ENCODE data around the gene ADCY4. TPM values are rescaled to one million over a fixed set of nuclear protein-coding genes. Genes with fewer than 3 reads are reported as not detected.

The ADCY4 gene
- total and polyA plus RNA-seq, 2 donors (not counting 1 experiment from before 2014, with no cell fraction given), result 2.3 to 7.8 TPM

DNA sequence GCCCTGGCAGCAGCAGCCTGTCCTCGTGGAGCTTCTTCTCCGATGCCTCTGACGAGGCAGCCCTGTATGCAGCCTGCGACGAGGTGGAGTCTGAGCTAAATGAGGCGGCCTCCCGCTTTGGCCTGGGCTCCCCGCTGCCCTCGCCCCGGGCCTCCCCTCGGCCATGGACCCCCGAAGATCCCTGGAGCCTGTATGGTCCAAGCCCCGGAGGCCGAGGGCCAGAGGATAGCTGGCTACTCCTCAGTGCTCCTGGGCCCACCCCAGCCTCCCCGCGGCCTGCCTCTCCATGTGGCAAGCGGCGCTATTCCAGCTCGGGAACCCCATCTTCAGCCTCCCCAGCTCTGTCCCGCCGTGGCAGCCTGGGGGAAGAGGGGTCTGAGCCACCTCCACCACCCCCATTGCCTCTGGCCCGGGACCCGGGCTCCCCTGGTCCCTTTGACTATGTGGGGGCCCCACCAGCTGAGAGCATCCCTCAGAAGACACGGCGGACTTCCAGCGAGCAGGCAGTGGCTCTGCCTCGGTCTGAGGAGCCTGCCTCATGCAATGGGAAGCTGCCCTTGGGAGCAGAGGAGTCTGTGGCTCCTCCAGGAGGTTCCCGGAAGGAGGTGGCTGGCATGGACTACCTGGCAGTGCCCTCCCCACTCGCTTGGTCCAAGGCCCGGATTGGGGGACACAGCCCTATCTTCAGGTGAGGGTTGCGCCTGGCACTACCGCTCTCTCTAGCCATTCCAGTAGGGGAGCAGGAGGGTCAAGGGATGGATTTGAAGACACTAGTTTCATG lies 35.2 kb upstream of the ADCY4 start:
- Histone ChIP-seq H4K20me1 (ENCODE audit: control insufficient read depth, insufficient read depth, low read length, poor library complexity, severe bottlenecking) (no peaks in the 10 kb centered on the region), H3K27ac (ENCODE audit: low read length in 2 of 2) (no peak overlapping the region), H3K36me3 (replicated peaks in 1 of 2; ENCODE audit: control extremely low read depth in 1 of 2, control insufficient read depth in 1 of 2, extremely low read depth in 1 of 2, insufficient read depth in 2 of 2, low read length in 1 of 2) (no peaks in the 10 kb centered on the region), H3K9me3 (ENCODE audit: control extremely low read depth in 1 of 3, control insufficient read depth in 2 of 3, insufficient read depth in 1 of 3, low read length in 2 of 3) (no peaks in the 10 kb centered on the region), H3K9ac (ENCODE audit: low read length) (no peak overlapping the region), H3K4me2 (replicated peaks; ENCODE audit: low read depth, low read length, poor library complexity, severe bottlenecking) (no peak overlapping the region), H3K27me3 (replicated peaks in 1 of 4; ENCODE audit: control extremely low read depth in 1 of 4, control insufficient read depth in 3 of 4, insufficient read depth in 4 of 4, low read length in 3 of 4) (peaks cover 0 to 30% (median 6%) of the 10 kb centered on the region in 4 experiments), H2AFZ (ENCODE audit: insufficient read depth, low read depth, low read length, poor library complexity, severe bottlenecking) (no peak overlapping the region), H3K4me1 (ENCODE audit: control insufficient read depth in 2 of 2, insufficient read depth in 2 of 2, low read length in 2 of 2) (peaks cover 28 to 37% of the 10 kb centered on the region in 2 donors), H3K79me2 (ENCODE audit: control insufficient read depth, insufficient read depth, low read length) (no peaks in the 10 kb centered on the region), H3K4me3 (ENCODE audit: control extremely low read depth in 1 of 5, extremely low read depth in 1 of 5, insufficient read depth in 1 of 5, low read depth in 2 of 5, low read length in 4 of 5) (no peak overlapping the region)
- WGBS (ENCODE audit: insufficient coverage), result 92% methylated on average over 28 of the region's 32 CpGs
- ATAC-seq (ENCODE audit: low read depth) (no peak), DNase-seq (peak; percentile 18)
- POLR2A ChIA-PET, result interaction anchor here (0.7 to 2.2 kb wide), 3 partner anchors 49 to 61 kb away, joined by 3 to 5 read pairs (median 3); partner anchors contain the start of gene KHNYN
- peaks cover 6% of the 10 kb centered on the region for H3K27me3 Mint-ChIP-seq
- CTCF ChIA-PET, result interaction anchor here (0.5 to 2.0 kb wide), 5 partner anchors 37 to 67 kb away, joined by 3 to 10 read pairs (median 3); partner anchors contain the start of genes CBLN3 and KHNYN
- TF ChIP-seq, protein P1, sequence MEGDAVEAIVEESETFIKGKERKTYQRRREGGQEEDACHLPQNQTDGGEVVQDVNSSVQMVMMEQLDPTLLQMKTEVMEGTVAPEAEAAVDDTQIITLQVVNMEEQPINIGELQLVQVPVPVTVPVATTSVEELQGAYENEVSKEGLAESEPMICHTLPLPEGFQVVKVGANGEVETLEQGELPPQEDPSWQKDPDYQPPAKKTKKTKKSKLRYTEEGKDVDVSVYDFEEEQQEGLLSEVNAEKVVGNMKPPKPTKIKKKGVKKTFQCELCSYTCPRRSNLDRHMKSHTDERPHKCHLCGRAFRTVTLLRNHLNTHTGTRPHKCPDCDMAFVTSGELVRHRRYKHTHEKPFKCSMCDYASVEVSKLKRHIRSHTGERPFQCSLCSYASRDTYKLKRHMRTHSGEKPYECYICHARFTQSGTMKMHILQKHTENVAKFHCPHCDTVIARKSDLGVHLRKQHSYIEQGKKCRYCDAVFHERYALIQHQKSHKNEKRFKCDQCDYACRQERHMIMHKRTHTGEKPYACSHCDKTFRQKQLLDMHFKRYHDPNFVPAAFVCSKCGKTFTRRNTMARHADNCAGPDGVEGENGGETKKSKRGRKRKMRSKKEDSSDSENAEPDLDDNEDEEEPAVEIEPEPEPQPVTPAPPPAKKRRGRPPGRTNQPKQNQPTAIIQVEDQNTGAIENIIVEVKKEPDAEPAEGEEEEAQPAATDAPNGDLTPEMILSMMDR (IDR thresholded peaks at IDR 0.05), result no peak
- no peak for TF ChIP-seq EZH2 (IDR thresholded peaks at IDR 0.05; ENCODE audit: borderline replicate concordance, insufficient read depth, low read depth, low read length, poor library complexity, severe bottlenecking)
- intact Hi-C loops (cut with micrococcal nuclease), result loop anchor here (5.0 to 10.0 kb wide), 3 partner anchors 228 to 335 kb away; partner anchors contain the start of gene EMC9
- no peak overlapping the region for H3K27ac Mint-ChIP-seq
- H3K4me1 Mint-ChIP-seq, result peaks cover 30% of the 10 kb centered on the region
- H3K4me3 Mint-ChIP-seq, result no peak overlapping the region
- no peaks in the 10 kb centered on the region for H3K9me3 Mint-ChIP-seq (ENCODE audit: insufficient read depth)

DNA sequence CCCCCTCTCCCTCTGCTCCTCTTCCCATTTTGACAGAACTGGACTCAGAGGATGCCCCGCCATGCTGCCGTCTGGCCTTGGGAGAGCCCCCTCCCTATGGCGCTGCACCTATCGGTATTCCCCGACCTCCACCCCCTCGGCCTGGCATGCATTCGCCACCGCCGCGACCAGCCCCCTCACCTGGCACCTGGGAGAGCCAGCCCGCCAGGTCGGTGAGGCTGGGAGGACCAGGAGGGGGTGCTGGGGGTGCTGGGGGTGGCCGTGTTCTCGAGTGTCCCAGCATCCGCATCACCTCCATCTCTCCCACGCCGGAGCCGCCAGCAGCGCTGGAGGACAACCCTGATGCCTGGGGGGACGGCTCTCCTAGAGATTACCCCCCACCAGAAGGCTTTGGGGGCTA lies 34.6 kb upstream of the ADCY4 start:
- H3K4me3 Mint-ChIP-seq, result peak overlapping the region; percentile 60
- H3K4me2 ChIP-seq (replicated peaks; ENCODE audit: low read depth, low read length, poor library complexity, severe bottlenecking), result peak overlapping the region; percentile 86
- H3K79me2 ChIP-seq (ENCODE audit: control insufficient read depth, insufficient read depth, low read length), result no peaks in the 10 kb centered on the region
- no peak overlapping the region for H3K4me3 ChIP-seq (ENCODE audit: control extremely low read depth in 1 of 5, extremely low read depth in 1 of 5, insufficient read depth in 1 of 5, low read depth in 2 of 5, low read length in 4 of 5)
- H2AFZ ChIP-seq (ENCODE audit: insufficient read depth, low read depth, low read length, poor library complexity, severe bottlenecking), result no peak overlapping the region
- peak; percentile 21 for DNase-seq
- peaks cover 30 to 39% of the 10 kb centered on the region in 2 donors for H3K4me1 ChIP-seq (ENCODE audit: control insufficient read depth in 2 of 2, insufficient read depth in 2 of 2, low read length in 2 of 2)
- H3K9me3 ChIP-seq (ENCODE audit: control extremely low read depth in 1 of 3, control insufficient read depth in 2 of 3, insufficient read depth in 1 of 3, low read length in 2 of 3), result no peaks in the 10 kb centered on the region
- H4K20me1 ChIP-seq (ENCODE audit: control insufficient read depth, insufficient read depth, low read length, poor library complexity, severe bottlenecking), result no peaks in the 10 kb centered on the region
- peaks cover 32% of the 10 kb centered on the region for H3K4me1 Mint-ChIP-seq
- intact Hi-C loops (cut with micrococcal nuclease), result loop anchor here (5.0 to 10.0 kb wide), 3 partner anchors 227 to 335 kb away; partner anchors contain the start of gene EMC9
- H3K27ac Mint-ChIP-seq, result peak overlapping the region; percentile 61
- ATAC-seq (ENCODE audit: low read depth), result no peak
- peaks cover 0 to 30% (median 6%) of the 10 kb centered on the region in 4 experiments for H3K27me3 ChIP-seq (replicated peaks in 1 of 4; ENCODE audit: control extremely low read depth in 1 of 4, control insufficient read depth in 3 of 4, insufficient read depth in 4 of 4, low read length in 3 of 4)
- no peak overlapping the region for H3K9ac ChIP-seq (ENCODE audit: low read length)
- WGBS (ENCODE audit: insufficient coverage), result 84% methylated on average over 5 of the region's 20 CpGs
- H3K27ac ChIP-seq (ENCODE audit: low read length in 2 of 2), result peak overlapping the region in 1 of 2 donors; percentile 43
- no peak for TF ChIP-seq EZH2 (IDR thresholded peaks at IDR 0.05; ENCODE audit: borderline replicate concordance, insufficient read depth, low read depth, low read length, poor library complexity, severe bottlenecking)
- TF ChIP-seq, protein P1 (IDR thresholded peaks at IDR 0.05), result no peak
- H3K9me3 Mint-ChIP-seq (ENCODE audit: insufficient read depth), result no peaks in the 10 kb centered on the region
- POLR2A ChIA-PET, result interaction anchor here (0.7 to 2.2 kb wide), 2 partner anchors 61 to 62 kb away, joined by 3 to 5 read pairs; partner anchors contain the start of gene KHNYN
- CTCF ChIA-PET, result interaction anchor here (1.1 kb wide), 1 partner anchor 62 kb away, joined by 3 read pairs; no protein-coding TSS in a partner anchor
- H3K36me3 ChIP-seq (replicated peaks in 1 of 2; ENCODE audit: control extremely low read depth in 1 of 2, control insufficient read depth in 1 of 2, extremely low read depth in 1 of 2, insufficient read depth in 2 of 2, low read length in 1 of 2), result no peaks in the 10 kb centered on the region
- H3K27me3 Mint-ChIP-seq, result peaks cover 6% of the 10 kb centered on the region

All from B cell (primary cell).